GM23338 (cell line): ENCODE data around the gene LBX1. TPM values are rescaled to one million over a fixed set of nuclear protein-coding genes. Genes with fewer than 3 reads are reported as not detected.

Experiments used
- ATAC-seq: fragments of 200-7000 bp; cut with Tn5 transposase; 3 replicates; pipeline ENCODE4 v1.9.1; 2020
- DNase-seq: peaks from one replicate; pipeline ENCODE4 v3.0.0-alpha.2; 2015; ENCODE audit warnings: low spot score
- H2AFZ ChIP-seq: fragments of 200-600 bp; sonication (generic); 2 replicates; pipeline ENCODE4 v1.8.0; 2016; ENCODE audit warnings: antibody characterized with exemption, mild to moderate bottlenecking, moderate library complexity
- H3F3A ChIP-seq: fragments of 200-600 bp; sonication (generic); replicated peaks from 2 replicates; pipeline ENCODE4 v1.8.0; 2017; ENCODE audit warnings: antibody characterized with exemption, mixed run types, low read depth
- H3K27ac ChIP-seq: fragments of 200-600 bp; sonication (generic); 2 replicates; pipeline ENCODE4 v1.6.1; 2016; ENCODE audit warnings: low read depth
- H3K27me3 ChIP-seq: fragments of 200-600 bp; sonication (generic); 2 replicates; pipeline ENCODE4 v1.8.0; 2016; ENCODE audit warnings: mild to moderate bottlenecking, mixed run types, moderate library complexity; ENCODE audit not compliant: insufficient read depth
- H3K36me3 ChIP-seq: fragments of 200-600 bp; sonication (generic); 2 replicates; pipeline ENCODE4 v1.8.0; 2016; ENCODE audit warnings: mild to moderate bottlenecking; ENCODE audit not compliant: insufficient read depth
- H3K4me1 ChIP-seq: fragments of 200-600 bp; sonication (generic); 2 replicates; pipeline ENCODE4 v1.8.0; 2016; ENCODE audit warnings: mild to moderate bottlenecking, moderate library complexity; ENCODE audit not compliant: insufficient read depth
- H3K4me2 ChIP-seq: fragments of 200-600 bp; sonication (generic); 2 replicates; pipeline ENCODE4 v1.7.1; 2017; ENCODE audit warnings: mixed run types
- H3K4me3 ChIP-seq: fragments of 200-600 bp; sonication (generic); 2 replicates; pipeline ENCODE4 v1.6.1; 2016; ENCODE audit warnings: mixed run types
- H3K79me2 ChIP-seq: fragments of 200-600 bp; sonication (generic); replicated peaks from 2 replicates; pipeline ENCODE4 v1.8.0; 2017; ENCODE audit warnings: mild to moderate bottlenecking; ENCODE audit not compliant: insufficient read depth
- H3K9me2 ChIP-seq: fragments of 200-600 bp; sonication (generic); 2 replicates; pipeline ENCODE4 v1.8.0; 2017; ENCODE audit not compliant: insufficient read depth
- H4K20me1 ChIP-seq: fragments of 200-600 bp; sonication (generic); replicated peaks from 2 replicates; pipeline ENCODE4 v1.8.0; 2017; ENCODE audit warnings: mild to moderate bottlenecking; ENCODE audit not compliant: insufficient read depth
- H3K27ac Mint-ChIP-seq: 2 replicates; pipeline ENCODE4 v1.8.0; 2020; ENCODE audit warnings: inconsistent platforms, mild to moderate bottlenecking, moderate library complexity, mixed read lengths
- H3K27me3 Mint-ChIP-seq: 3 replicates; pipeline ENCODE4 v1.8.0; 2022; ENCODE audit warnings: low read depth, mild to moderate bottlenecking, moderate library complexity, mixed read lengths, inconsistent platforms; ENCODE audit not compliant: insufficient read depth, poor library complexity
- H3K36me3 Mint-ChIP-seq: 3 replicates; pipeline ENCODE4 v1.8.0; 2021; ENCODE audit warnings: low read depth, mild to moderate bottlenecking, inconsistent platforms, moderate library complexity, mixed read lengths
- H3K4me1 Mint-ChIP-seq: 3 replicates; pipeline ENCODE4 v1.8.0; 2020; ENCODE audit warnings: mild to moderate bottlenecking, inconsistent platforms, mixed read lengths
- H3K4me3 Mint-ChIP-seq: 3 replicates; pipeline ENCODE4 v1.8.0; 2021; ENCODE audit warnings: moderate library complexity, mild to moderate bottlenecking, inconsistent platforms, mixed read lengths
- H3K9me3 Mint-ChIP-seq: 3 replicates; pipeline ENCODE4 v1.8.0; 2020; ENCODE audit warnings: moderate library complexity, mild to moderate bottlenecking, inconsistent platforms, mixed read lengths
- CREB1 ChIP-seq: fragments of 250-450 bp; sonication (Bioruptor Pico); IDR thresholded peaks from 2 replicates; pipeline ENCODE4 v1.5.0; 2020; ENCODE audit warnings: low read depth, mild to moderate bottlenecking, moderate library complexity
- EZH2 ChIP-seq: fragments of 200-600 bp; sonication (generic); IDR thresholded peaks from one replicate; pipeline ENCODE4 v1.8.0; 2017; ENCODE audit warnings: antibody characterized with exemption, mild to moderate bottlenecking, low read depth; ENCODE audit not compliant: unreplicated experiment
- EZH2phosphoT487 ChIP-seq: fragments of 200-600 bp; sonication (generic); IDR thresholded peaks from one replicate; pipeline ENCODE4 v1.8.1; 2018; ENCODE audit warnings: antibody characterized with exemption; ENCODE audit not compliant: unreplicated experiment
- JUNB ChIP-seq: IDR thresholded peaks from one replicate; pipeline ENCODE4 v1.6.1; 2016; ENCODE audit warnings: antibody characterized with exemption; ENCODE audit not compliant: unreplicated experiment
- NANOG ChIP-seq: IDR thresholded peaks from 2 replicates; pipeline ENCODE4 v1.6.1; 2016; ENCODE audit warnings: antibody characterized with exemption, borderline replicate concordance
- POLR2AphosphoS5 ChIP-seq: IDR thresholded peaks from 2 replicates; pipeline ENCODE4 v1.6.1; 2016; ENCODE audit warnings: antibody characterized with exemption, low read depth
- STAT1 ChIP-seq: IDR thresholded peaks from one replicate; pipeline ENCODE4 v1.6.1; 2016; ENCODE audit warnings: antibody characterized with exemption; ENCODE audit not compliant: unreplicated experiment
- ZNF114 ChIP-seq: fragments of 250-450 bp; sonication (Bioruptor Pico); IDR thresholded peaks from 2 replicates; pipeline ENCODE4 v1.5.0; 2020; ENCODE audit warnings: mild to moderate bottlenecking, moderate library complexity
- ZNF331 ChIP-seq: fragments of 250-450 bp; sonication (Bioruptor Pico); IDR thresholded peaks from 2 replicates; pipeline ENCODE4 v1.5.0; 2020; ENCODE audit warnings: low read depth, mild to moderate bottlenecking, moderate library complexity
- polyA plus RNA-seq: library from polyadenylated mRNA; unstranded; fragments of >200 nt; fragmentation: Nextera tagmentation; extraction: Ambion mirVana; gene quantifications from 2 replicates; pipeline ENCODE4 v1.2.1, GENCODE V29; 2016
- total RNA-seq: library from RNA; depleted of rRNA; stranded (reverse); fragments of >200 nt; shearing (Covaris generic); gene quantifications from 2 replicates; pipeline ENCODE4 v1.2.3, GENCODE V29; 2014
- TF ChIP-seq, protein P1 (sequence below): IDR thresholded peaks from 2 replicates; pipeline ENCODE4 v1.6.1; 2016; ENCODE audit warnings: antibody characterized with exemption
- TF ChIP-seq, protein P2 (sequence below): fragments of 250-450 bp; sonication (Bioruptor Pico); IDR thresholded peaks from 2 replicates; pipeline ENCODE4 v1.5.0; 2020; ENCODE audit warnings: mild to moderate bottlenecking, moderate library complexity
- TF ChIP-seq, protein P3 (sequence below): IDR thresholded peaks from one replicate; pipeline ENCODE4 v1.6.1; 2018; ENCODE audit warnings: antibody characterized with exemption; ENCODE audit not compliant: unreplicated experiment
- TF ChIP-seq, protein P4 (sequence below), 2 experiments: fragments of 200-600 bp in 1 of 2; sonication (generic) in 1 of 2; conservative IDR thresholded peaks; 2 replicates each; pipeline versions ENCODE4 v1.5.1 to v1.6.1; 2016 to 2017; ENCODE audit warnings: antibody characterized with exemption in 2 of 2, low read depth in 2 of 2, mild to moderate bottlenecking in 2 of 2, moderate library complexity in 1 of 2

Gene LBX1
- total and polyA plus RNA-seq, 2 experiments from 2014 or later, result not detected

DNA sequence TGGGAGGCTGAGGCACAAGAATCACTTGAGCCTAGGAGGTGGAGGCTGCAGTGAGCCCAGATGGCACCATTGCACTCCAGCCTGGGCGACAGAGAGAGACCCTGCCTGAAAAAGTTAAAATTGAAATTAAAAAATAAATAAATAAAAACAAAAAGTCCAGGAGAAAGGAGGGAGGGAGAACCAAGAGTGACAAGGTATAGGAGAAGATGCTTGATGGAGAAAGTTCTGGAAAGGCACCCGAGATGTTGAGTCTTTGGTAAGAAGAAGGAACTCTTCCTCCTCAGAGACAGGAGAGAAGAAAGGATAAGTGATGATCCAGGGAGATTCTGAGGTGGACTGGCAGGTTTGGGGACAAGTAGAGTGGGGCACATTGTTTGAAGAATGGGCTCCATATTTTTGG lies 17.4 kb upstream of the LBX1 start:
- peaks cover 37% of the 10 kb centered on the region; the same call in 1 of the 2 replicates for H3K27me3 ChIP-seq
- H3K79me2 ChIP-seq, result no peaks in the 10 kb centered on the region

More for the DNA sequence above, 17.4 kb upstream of the LBX1 start:
- no peak overlapping the region for H3K27ac Mint-ChIP-seq
- Histone ChIP-seq H3K4me1 (no peaks in the 10 kb centered on the region), H4K20me1 (no peaks in the 10 kb centered on the region), H3F3A (no peaks in the 10 kb centered on the region), H3K27ac (no peak overlapping the region), H3K4me3 (no peak overlapping the region), H3K36me3 (no peaks in the 10 kb centered on the region), H2AFZ (no peak overlapping the region), H3K9me2 (no peaks in the 10 kb centered on the region), H3K4me2 (no peak overlapping the region)
- H3K36me3 Mint-ChIP-seq, result no peaks in the 10 kb centered on the region
- H3K27me3 Mint-ChIP-seq, result peaks cover 14% of the 10 kb centered on the region
- H3K9me3 Mint-ChIP-seq, result no peaks in the 10 kb centered on the region
- DNase-seq (no peak), ATAC-seq (no peak)
- no peak for TF ChIP-seq NANOG
- TF ChIP-seq STAT1, result no peak
- TF ChIP-seq, protein P1, sequence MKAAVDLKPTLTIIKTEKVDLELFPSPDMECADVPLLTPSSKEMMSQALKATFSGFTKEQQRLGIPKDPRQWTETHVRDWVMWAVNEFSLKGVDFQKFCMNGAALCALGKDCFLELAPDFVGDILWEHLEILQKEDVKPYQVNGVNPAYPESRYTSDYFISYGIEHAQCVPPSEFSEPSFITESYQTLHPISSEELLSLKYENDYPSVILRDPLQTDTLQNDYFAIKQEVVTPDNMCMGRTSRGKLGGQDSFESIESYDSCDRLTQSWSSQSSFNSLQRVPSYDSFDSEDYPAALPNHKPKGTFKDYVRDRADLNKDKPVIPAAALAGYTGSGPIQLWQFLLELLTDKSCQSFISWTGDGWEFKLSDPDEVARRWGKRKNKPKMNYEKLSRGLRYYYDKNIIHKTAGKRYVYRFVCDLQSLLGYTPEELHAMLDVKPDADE, result no peak
- TF ChIP-seq, protein P2, sequence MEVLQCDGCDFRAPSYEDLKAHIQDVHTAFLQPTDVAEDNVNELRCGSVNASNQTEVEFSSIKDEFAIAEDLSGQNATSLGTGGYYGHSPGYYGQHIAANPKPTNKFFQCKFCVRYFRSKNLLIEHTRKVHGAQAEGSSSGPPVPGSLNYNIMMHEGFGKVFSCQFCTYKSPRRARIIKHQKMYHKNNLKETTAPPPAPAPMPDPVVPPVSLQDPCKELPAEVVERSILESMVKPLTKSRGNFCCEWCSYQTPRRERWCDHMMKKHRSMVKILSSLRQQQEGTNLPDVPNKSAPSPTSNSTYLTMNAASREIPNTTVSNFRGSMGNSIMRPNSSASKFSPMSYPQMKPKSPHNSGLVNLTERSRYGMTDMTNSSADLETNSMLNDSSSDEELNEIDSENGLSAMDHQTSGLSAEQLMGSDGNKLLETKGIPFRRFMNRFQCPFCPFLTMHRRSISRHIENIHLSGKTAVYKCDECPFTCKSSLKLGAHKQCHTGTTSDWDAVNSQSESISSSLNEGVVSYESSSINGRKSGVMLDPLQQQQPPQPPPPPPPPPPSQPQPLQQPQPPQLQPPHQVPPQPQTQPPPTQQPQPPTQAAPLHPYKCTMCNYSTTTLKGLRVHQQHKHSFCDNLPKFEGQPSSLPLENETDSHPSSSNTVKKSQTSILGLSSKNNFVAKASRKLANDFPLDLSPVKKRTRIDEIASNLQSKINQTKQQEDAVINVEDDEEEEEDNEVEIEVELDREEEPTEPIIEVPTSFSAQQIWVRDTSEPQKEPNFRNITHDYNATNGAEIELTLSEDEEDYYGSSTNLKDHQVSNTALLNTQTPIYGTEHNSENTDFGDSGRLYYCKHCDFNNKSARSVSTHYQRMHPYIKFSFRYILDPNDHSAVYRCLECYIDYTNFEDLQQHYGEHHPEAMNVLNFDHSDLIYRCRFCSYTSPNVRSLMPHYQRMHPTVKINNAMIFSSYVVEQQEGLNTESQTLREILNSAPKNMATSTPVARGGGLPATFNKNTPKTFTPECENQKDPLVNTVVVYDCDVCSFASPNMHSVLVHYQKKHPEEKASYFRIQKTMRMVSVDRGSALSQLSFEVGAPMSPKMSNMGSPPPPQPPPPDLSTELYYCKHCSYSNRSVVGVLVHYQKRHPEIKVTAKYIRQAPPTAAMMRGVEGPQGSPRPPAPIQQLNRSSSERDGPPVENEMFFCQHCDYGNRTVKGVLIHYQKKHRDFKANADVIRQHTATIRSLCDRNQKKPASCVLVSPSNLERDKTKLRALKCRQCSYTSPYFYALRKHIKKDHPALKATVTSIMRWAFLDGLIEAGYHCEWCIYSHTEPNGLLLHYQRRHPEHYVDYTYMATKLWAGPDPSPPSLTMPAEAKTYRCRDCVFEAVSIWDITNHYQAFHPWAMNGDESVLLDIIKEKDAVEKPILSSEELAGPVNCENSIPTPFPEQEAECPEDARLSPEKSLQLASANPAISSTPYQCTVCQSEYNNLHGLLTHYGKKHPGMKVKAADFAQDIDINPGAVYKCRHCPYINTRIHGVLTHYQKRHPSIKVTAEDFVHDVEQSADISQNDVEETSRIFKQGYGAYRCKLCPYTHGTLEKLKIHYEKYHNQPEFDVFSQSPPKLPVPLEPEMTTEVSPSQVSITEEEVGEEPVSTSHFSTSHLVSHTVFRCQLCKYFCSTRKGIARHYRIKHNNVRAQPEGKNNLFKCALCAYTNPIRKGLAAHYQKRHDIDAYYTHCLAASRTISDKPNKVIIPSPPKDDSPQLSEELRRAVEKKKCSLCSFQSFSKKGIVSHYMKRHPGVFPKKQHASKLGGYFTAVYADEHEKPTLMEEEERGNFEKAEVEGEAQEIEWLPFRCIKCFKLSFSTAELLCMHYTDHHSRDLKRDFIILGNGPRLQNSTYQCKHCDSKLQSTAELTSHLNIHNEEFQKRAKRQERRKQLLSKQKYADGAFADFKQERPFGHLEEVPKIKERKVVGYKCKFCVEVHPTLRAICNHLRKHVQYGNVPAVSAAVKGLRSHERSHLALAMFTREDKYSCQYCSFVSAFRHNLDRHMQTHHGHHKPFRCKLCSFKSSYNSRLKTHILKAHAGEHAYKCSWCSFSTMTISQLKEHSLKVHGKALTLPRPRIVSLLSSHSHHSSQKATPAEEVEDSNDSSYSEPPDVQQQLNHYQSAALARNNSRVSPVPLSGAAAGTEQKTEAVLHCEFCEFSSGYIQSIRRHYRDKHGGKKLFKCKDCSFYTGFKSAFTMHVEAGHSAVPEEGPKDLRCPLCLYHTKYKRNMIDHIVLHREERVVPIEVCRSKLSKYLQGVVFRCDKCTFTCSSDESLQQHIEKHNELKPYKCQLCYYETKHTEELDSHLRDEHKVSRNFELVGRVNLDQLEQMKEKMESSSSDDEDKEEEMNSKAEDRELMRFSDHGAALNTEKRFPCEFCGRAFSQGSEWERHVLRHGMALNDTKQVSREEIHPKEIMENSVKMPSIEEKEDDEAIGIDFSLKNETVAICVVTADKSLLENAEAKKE (CRISPR knock-in tag), result no peak
- TF ChIP-seq ZNF331, result no peak
- TF ChIP-seq EZH2phosphoT487, result no peak
- no peak for TF ChIP-seq ZNF114 (CRISPR knock-in tag)
- no peak for TF ChIP-seq JUNB
- TF ChIP-seq POLR2AphosphoS5, result no peak
- TF ChIP-seq, protein P3, sequence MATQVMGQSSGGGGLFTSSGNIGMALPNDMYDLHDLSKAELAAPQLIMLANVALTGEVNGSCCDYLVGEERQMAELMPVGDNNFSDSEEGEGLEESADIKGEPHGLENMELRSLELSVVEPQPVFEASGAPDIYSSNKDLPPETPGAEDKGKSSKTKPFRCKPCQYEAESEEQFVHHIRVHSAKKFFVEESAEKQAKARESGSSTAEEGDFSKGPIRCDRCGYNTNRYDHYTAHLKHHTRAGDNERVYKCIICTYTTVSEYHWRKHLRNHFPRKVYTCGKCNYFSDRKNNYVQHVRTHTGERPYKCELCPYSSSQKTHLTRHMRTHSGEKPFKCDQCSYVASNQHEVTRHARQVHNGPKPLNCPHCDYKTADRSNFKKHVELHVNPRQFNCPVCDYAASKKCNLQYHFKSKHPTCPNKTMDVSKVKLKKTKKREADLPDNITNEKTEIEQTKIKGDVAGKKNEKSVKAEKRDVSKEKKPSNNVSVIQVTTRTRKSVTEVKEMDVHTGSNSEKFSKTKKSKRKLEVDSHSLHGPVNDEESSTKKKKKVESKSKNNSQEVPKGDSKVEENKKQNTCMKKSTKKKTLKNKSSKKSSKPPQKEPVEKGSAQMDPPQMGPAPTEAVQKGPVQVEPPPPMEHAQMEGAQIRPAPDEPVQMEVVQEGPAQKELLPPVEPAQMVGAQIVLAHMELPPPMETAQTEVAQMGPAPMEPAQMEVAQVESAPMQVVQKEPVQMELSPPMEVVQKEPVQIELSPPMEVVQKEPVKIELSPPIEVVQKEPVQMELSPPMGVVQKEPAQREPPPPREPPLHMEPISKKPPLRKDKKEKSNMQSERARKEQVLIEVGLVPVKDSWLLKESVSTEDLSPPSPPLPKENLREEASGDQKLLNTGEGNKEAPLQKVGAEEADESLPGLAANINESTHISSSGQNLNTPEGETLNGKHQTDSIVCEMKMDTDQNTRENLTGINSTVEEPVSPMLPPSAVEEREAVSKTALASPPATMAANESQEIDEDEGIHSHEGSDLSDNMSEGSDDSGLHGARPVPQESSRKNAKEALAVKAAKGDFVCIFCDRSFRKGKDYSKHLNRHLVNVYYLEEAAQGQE, result no peak
- TF ChIP-seq, protein P4, sequence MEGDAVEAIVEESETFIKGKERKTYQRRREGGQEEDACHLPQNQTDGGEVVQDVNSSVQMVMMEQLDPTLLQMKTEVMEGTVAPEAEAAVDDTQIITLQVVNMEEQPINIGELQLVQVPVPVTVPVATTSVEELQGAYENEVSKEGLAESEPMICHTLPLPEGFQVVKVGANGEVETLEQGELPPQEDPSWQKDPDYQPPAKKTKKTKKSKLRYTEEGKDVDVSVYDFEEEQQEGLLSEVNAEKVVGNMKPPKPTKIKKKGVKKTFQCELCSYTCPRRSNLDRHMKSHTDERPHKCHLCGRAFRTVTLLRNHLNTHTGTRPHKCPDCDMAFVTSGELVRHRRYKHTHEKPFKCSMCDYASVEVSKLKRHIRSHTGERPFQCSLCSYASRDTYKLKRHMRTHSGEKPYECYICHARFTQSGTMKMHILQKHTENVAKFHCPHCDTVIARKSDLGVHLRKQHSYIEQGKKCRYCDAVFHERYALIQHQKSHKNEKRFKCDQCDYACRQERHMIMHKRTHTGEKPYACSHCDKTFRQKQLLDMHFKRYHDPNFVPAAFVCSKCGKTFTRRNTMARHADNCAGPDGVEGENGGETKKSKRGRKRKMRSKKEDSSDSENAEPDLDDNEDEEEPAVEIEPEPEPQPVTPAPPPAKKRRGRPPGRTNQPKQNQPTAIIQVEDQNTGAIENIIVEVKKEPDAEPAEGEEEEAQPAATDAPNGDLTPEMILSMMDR (conservative IDR thresholded peaks at IDR 0.05; ENCODE audit: low read depth in 2 of 2), result no peak
- TF ChIP-seq CREB1, result no peak
- TF ChIP-seq EZH2, result no peak
- no peak overlapping the region for H3K4me3 Mint-ChIP-seq
- no peaks in the 10 kb centered on the region; the same call in 2 of the 3 replicates for H3K4me1 Mint-ChIP-seq
